DMS 273 (cell line): ENCODE measurements around the gene TMEM164.
A peak's percentile ranks its signal among the peaks of the same experiment; 100 is the strongest.
"Not testable (repeated sequence)": the region's sequence is repeated elsewhere in the genome, so short reads cannot be mapped to it uniquely, and the experiment has no call there.

Experiments used
- DNase-seq: peaks from one replicate; lab custom pipeline; 2025; ENCODE audit not compliant: unreplicated experiment; lab: John Stamatoyannopoulos, UW

The TMEM164 gene

GRCh38 chrX:110123331-110123782 is 120.4 kb downstream of the TMEM164 start:
- no peak for DNase-seq

GRCh38 chrX:110125446-110126162 is 122.7 kb downstream of the TMEM164 start:
- DNase-seq: peak; percentile 69

- peak; percentile 77 for DNase-seq
Measured at GRCh38 chrX:110131031-110131430, 128.1 kb downstream of the TMEM164 start.

- DNase-seq: no peak
Measured at GRCh38 chrX:110132450-110133114, 129.7 kb downstream of the TMEM164 start.

- no peak for DNase-seq
Measured at GRCh38 chrX:110133735-110134370, 130.9 kb downstream of the TMEM164 start.

- no peak for DNase-seq
Measured at GRCh38 chrX:110135618-110136017, 132.7 kb downstream of the TMEM164 start.

GRCh38 chrX:110136136-110136535 is 133.2 kb downstream of the TMEM164 start:
- DNase-seq: no peak

GRCh38 chrX:110138557-110138956 is 135.6 kb downstream of the TMEM164 start:
- DNase-seq: no peak

- no peak for DNase-seq
Measured at GRCh38 chrX:110139172-110139571, 136.3 kb downstream of the TMEM164 start.

- no peak for DNase-seq
Measured at GRCh38 chrX:110142096-110142495, 139.2 kb downstream of the TMEM164 start.

- DNase-seq: peak; percentile 12
Measured at GRCh38 chrX:110143454-110144210, 140.7 kb downstream of the TMEM164 start.

GRCh38 chrX:110145311-110145710 is 142.4 kb downstream of the TMEM164 start:
- DNase-seq: no peak

- DNase-seq: peak; percentile 38
Measured at GRCh38 chrX:110145854-110146253, 142.9 kb downstream of the TMEM164 start.

- peak; percentile 78 for DNase-seq
Measured at GRCh38 chrX:110146521-110146920, 143.6 kb downstream of the TMEM164 start.

GRCh38 chrX:110153244-110153643 is 150.3 kb downstream of the TMEM164 start:
- no peak for DNase-seq

- no peak for DNase-seq
Measured at GRCh38 chrX:110153896-110154295, 151.0 kb downstream of the TMEM164 start.

GRCh38 chrX:110154328-110154727 is 151.4 kb downstream of the TMEM164 start:
- not testable (repeated sequence) for DNase-seq

- no peak for DNase-seq
Measured at GRCh38 chrX:110155759-110156158, 152.8 kb downstream of the TMEM164 start.

GRCh38 chrX:110156167-110156754 is 153.3 kb downstream of the TMEM164 start:
- DNase-seq: peak; percentile 50

- no peak for DNase-seq
Measured at GRCh38 chrX:110157444-110157843, 154.5 kb downstream of the TMEM164 start.

- DNase-seq: no peak
Measured at GRCh38 chrX:110159235-110159634, 156.3 kb downstream of the TMEM164 start.
